Kidney (tissue), 14 donors: ENCODE measurements around the gene FRMD4A. TPM values are rescaled to one million over a fixed set of nuclear protein-coding genes. Genes with fewer than 3 reads are reported as not detected.
A peak's percentile ranks its signal among the peaks of the same experiment; 100 is the strongest.

Experiments used
- DNase-seq, 5 donors: peaks; one replicate each; pipeline ENCODE4 v3.0.0-alpha.2; 2013 to 2020
- FAIRE-seq: peaks from 2 replicates; lab custom pipeline; 2012; peaks lifted over from hg19 to GRCh38; lab: Jason Lieb, UNC
- H3K27ac ChIP-seq, 2 donors: one replicate each; pipeline ENCODE4 v1.7.0; 2013; ENCODE audit warnings: low read depth in 2 of 2, low read length in 2 of 2, inconsistent platforms in 1 of 2
- H3K27me3 ChIP-seq: one replicate; pipeline ENCODE4 v1.7.1; 2013; ENCODE audit warnings: low read length, inconsistent platforms; ENCODE audit not compliant: control insufficient read depth, insufficient read depth
- H3K36me3 ChIP-seq, 3 donors: one replicate each; pipeline versions ENCODE4 v1.7.0 to v1.7.1; 2013; ENCODE audit warnings: low read length in 3 of 3, control low read depth in 1 of 3, inconsistent platforms in 1 of 3; ENCODE audit not compliant: insufficient read depth in 3 of 3, control insufficient read depth in 2 of 3
- H3K4me1 ChIP-seq, 3 donors: one replicate each; pipeline versions ENCODE4 v1.7.0 to v1.7.1; 2013; ENCODE audit warnings: low read length in 3 of 3, inconsistent platforms in 1 of 3, low read depth in 1 of 3; ENCODE audit not compliant: control insufficient read depth in 2 of 3, insufficient read depth in 2 of 3
- H3K4me3 ChIP-seq, 3 donors: one replicate each; pipeline versions ENCODE4 v1.7.0 to v1.8.1; 2013; ENCODE audit warnings: low read length in 3 of 3, control low read depth in 1 of 3, inconsistent platforms in 1 of 3
- H3K9ac ChIP-seq, 3 donors: one replicate each; pipeline versions ENCODE4 v1.7.0 to v1.7.1; 2013; ENCODE audit warnings: low read length in 3 of 3, control low read depth in 1 of 3, inconsistent platforms in 1 of 3
- H3K9me3 ChIP-seq, 3 donors: one replicate each; pipeline versions ENCODE4 v1.7.0 to v1.7.1; 2013; ENCODE audit warnings: low read length in 3 of 3, control low read depth in 1 of 3, inconsistent platforms in 1 of 3; ENCODE audit not compliant: control insufficient read depth in 2 of 3, insufficient read depth in 1 of 3
- CTCF ChIP-seq: IDR thresholded peaks from 3 replicates; pipeline ENCODE4 v1.5.1; 2012; ENCODE audit warnings: mild to moderate bottlenecking, moderate library complexity, borderline replicate concordance; ENCODE audit not compliant: insufficient read depth; ENCODE audit errors: extremely low read depth
- intact Hi-C: fragments of 100-400 bp; cut with DNase I; formaldehyde crosslinking; loops from one replicate; pipeline ENCODE4 v1.11.1; 2022
- polyA plus RNA-seq: library from polyadenylated mRNA; stranded (reverse); fragments of 350-450 nt; fragmentation: Illumina TruSeq; extraction: RNeasy Lipid Tissue Mini Kit (QIAGEN cat#74804); gene quantifications from one replicate; pipeline ENCODE4 v1.2.3, GENCODE V29; 2014; ENCODE audit warnings: low read depth, low replicate concordance; ENCODE audit not compliant: insufficient read depth
- total RNA-seq: library from RNA; stranded (reverse); fragmentation: NEBNext Ultra II Directional; extraction: Animal tissue kit (Norgen Biotek cat#: 25700); gene quantifications from one replicate; pipeline ENCODE4 v1.2.1, GENCODE V29; 2021
- donor health status: control.
- donor health status: control.
- donor health status: control.
- donor health status: control.
- donor health status: control.
- donor health status: DM: yes; HTN: yes; CAD: no.
- donor health status: Normal renal cell carcinoma (clear cell type).

FRMD4A gene
- total and polyA plus RNA-seq, 2 donors from 2014 or later: 16.0 to 68.2 TPM

- H3K4me1 ChIP-seq: no peaks in the 10 kb centered on the region
- no peaks in the 10 kb centered on the region for H3K27me3 ChIP-seq
- H3K27ac ChIP-seq: no peak overlapping the region
- FAIRE-seq (no peak), DNase-seq (peak in 3 of 5 donors; percentile 17 to 68 (median 59))
- no peak for TF ChIP-seq CTCF
- peaks cover 0 to 4% (median 0%) of the 10 kb centered on the region in 3 donors for H3K9me3 ChIP-seq
- peak overlapping the region; percentile 28 to 37 (median 30) for H3K4me3 ChIP-seq
- no peak overlapping the region for H3K9ac ChIP-seq
- H3K36me3 ChIP-seq: no peaks in the 10 kb centered on the region
- intact Hi-C loops: no loop called here
Observed at GRCh38 chr10:14153570-14154055, 177.1 kb downstream of the FRMD4A start.

GRCh38 chr10:14151571-14151970 is 179.2 kb downstream of the FRMD4A start:
- Histone ChIP-seq H3K4me1 (no peaks in the 10 kb centered on the region), H3K27ac (no peak overlapping the region), H3K36me3 (no peaks in the 10 kb centered on the region), H3K9me3 (peaks cover 0 to 4% (median 0%) of the 10 kb centered on the region in 3 donors), H3K9ac (no peak overlapping the region), H3K27me3 (no peaks in the 10 kb centered on the region), H3K4me3 (no peak overlapping the region)
- no peak for DNase-seq
- no peak for TF ChIP-seq CTCF
- no peak for FAIRE-seq
- intact Hi-C loops: no loop called here

DNA sequence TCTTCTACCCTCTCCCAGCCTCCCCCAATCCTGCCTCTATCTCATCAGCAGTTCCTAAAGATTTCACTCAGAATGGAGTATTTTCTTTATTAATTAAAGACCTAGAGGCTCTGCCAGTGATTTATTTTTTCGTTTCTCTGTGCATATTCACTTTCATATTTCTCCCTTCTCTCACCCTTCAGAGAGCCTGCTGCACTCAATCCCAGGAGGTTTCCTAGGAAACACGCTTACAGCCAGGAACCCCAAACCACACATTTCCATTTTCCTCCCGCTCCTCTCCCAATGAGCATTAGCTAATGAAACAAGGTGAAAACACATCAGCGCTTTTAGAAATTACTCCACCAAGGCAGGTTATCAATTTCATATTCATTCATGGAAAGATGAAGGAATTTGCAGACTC is 180.2 kb downstream of the FRMD4A start:
- H3K4me3 ChIP-seq: no peak overlapping the region
- H3K36me3 ChIP-seq: no peaks in the 10 kb centered on the region
- no peak for TF ChIP-seq CTCF
- no peak overlapping the region for H3K27ac ChIP-seq
- FAIRE-seq (no peak), DNase-seq (no peak)
- H3K9ac ChIP-seq: no peak overlapping the region
- no peaks in the 10 kb centered on the region for H3K27me3 ChIP-seq
- no peaks in the 10 kb centered on the region for H3K9me3 ChIP-seq
- intact Hi-C loops: no loop called here
- no peaks in the 10 kb centered on the region for H3K4me1 ChIP-seq

- Histone ChIP-seq H3K4me1 (no peaks in the 10 kb centered on the region), H3K27ac (no peak overlapping the region), H3K4me3 (no peak overlapping the region), H3K36me3 (no peaks in the 10 kb centered on the region), H3K27me3 (no peaks in the 10 kb centered on the region), H3K9me3 (no peaks in the 10 kb centered on the region), H3K9ac (no peak overlapping the region)
- DNase-seq (no peak), FAIRE-seq (no peak)
- TF ChIP-seq CTCF: no peak
- intact Hi-C loops: no loop called here
Observed at GRCh38 chr10:14146501-14146900, 184.2 kb downstream of the FRMD4A start.
